PFSK-1 (cell line): ENCODE measurements around the gene KIAA0232.

ENCODE experiments used
- FOXP2 ChIP-seq: optimal IDR thresholded peaks from 2 replicates; pipeline ENCODE3; 2011; ENCODE audit warnings: borderline replicate concordance, control low read depth, inconsistent platforms; ENCODE audit not compliant: insufficient read depth; ENCODE audit errors: extremely low read length, extremely low read depth
- POLR2AphosphoS5 ChIP-seq: IDR thresholded peaks from 2 replicates; pipeline ENCODE4 v1.6.1; 2012; ENCODE audit warnings: low read depth, mild to moderate bottlenecking, control low read depth, low read length, moderate library complexity
- REST ChIP-seq, 2 experiments: IDR thresholded peaks; 2 replicates each; pipeline versions ENCODE4 v1.6.1 to v1.8.0; 2011 to 2012; ENCODE audit warnings: low read depth in 2 of 2, low read length in 2 of 2, control low read depth in 1 of 2, inconsistent platforms in 1 of 2, mild to moderate bottlenecking in 1 of 2, moderate library complexity in 1 of 2; ENCODE audit not compliant: insufficient read depth in 1 of 2
- SIN3A ChIP-seq: IDR thresholded peaks from 2 replicates; pipeline ENCODE4 v1.6.1; 2012; ENCODE audit warnings: mild to moderate bottlenecking, low read length, moderate library complexity, borderline replicate concordance; ENCODE audit not compliant: insufficient read depth
- TAF1 ChIP-seq: IDR thresholded peaks from 2 replicates; pipeline ENCODE4 v1.6.1; 2012; ENCODE audit warnings: low read length, control low read depth, borderline replicate concordance; ENCODE audit not compliant: insufficient read depth

Gene KIAA0232

DNA sequence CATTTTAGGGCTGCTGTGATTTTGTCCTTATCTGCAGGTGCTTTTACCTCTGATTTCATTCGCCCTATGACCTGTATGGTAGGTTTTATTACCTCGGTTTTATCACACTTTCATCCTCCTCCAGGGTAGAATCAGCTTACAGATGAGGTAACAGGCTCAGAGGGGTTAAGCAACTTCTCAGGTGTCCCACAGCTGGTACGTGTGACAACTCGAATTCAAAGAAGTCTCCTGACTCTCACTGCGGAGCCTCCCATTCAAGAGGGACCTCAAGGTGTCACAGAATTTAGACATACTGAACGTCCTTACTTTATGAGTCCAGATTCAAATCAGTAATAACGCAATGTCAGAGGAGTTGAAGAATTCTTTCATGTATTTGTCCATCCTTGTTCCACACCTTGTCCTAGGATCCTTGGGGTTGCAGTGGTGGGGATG, 12.5 kb upstream of the KIAA0232 start:
- TF ChIP-seq FOXP2 (no peak), POLR2AphosphoS5 (no peak), REST (IDR thresholded peaks at IDR 0.05; ENCODE audit: insufficient read depth in 1 of 2, low read depth in 2 of 2, low read length in 2 of 2) (no peak), TAF1 (no peak), SIN3A (no peak)

- no peak for TF ChIP-seq REST (IDR thresholded peaks at IDR 0.05; ENCODE audit: insufficient read depth in 1 of 2, low read depth in 2 of 2, low read length in 2 of 2)
- TF ChIP-seq POLR2AphosphoS5, result no peak
- no peak for TF ChIP-seq SIN3A
- no peak for TF ChIP-seq TAF1
- TF ChIP-seq FOXP2, result no peak
Measured at GRCh38 chr4:6770581-6771228, 11.8 kb upstream of the KIAA0232 start.

GRCh38 chr4:6771229-6771671, 11.3 kb upstream of the KIAA0232 start:
- TF ChIP-seq TAF1, result no peak
- TF ChIP-seq REST (IDR thresholded peaks at IDR 0.05; ENCODE audit: insufficient read depth in 1 of 2, low read depth in 2 of 2, low read length in 2 of 2), result no peak
- TF ChIP-seq POLR2AphosphoS5, result no peak

GRCh38 chr4:6772223-6772928, 10.2 kb upstream of the KIAA0232 start:
- TF ChIP-seq FOXP2 (no peak), REST (IDR thresholded peaks at IDR 0.05; ENCODE audit: insufficient read depth in 1 of 2, low read depth in 2 of 2, low read length in 2 of 2) (no peak), TAF1 (no peak), POLR2AphosphoS5 (no peak), SIN3A (no peak)
